ENCODE data around the gene MGLL.

Gene MGLL

GRCh38 chr3:127674101-127674721, 148.1 kb downstream of the MGLL start:
- DNase-seq (ENCODE audit: low read depth) = no peak

GRCh38 chr3:127673191-127674100, 148.9 kb downstream of the MGLL start:
- peak; percentile 41 for DNase-seq (ENCODE audit: low read depth)

- peak; percentile 78 for DNase-seq (ENCODE audit: low read depth)
These were observed 149.7 kb downstream of the MGLL start, which contains the start of gene ABTB1 for GRCh38 chr3:127672429-127673190. Gene ABTB1, plus strand, starts transcription at chr3:127672952. Its CDS starts 74 bp downstream, at chr3:127673026.

- peak; percentile 21 for DNase-seq (ENCODE audit: low read depth)
These were observed 150.5 kb downstream of the MGLL start for GRCh38 chr3:127671523-127672428.

GRCh38 chr3:127670761-127671522, 151.4 kb downstream of the MGLL start:
- no peak for DNase-seq (ENCODE audit: low read depth)

- DNase-seq (ENCODE audit: low read depth) = no peak
These were observed 152.1 kb downstream of the MGLL start for GRCh38 chr3:127670229-127670559.

- DNase-seq (ENCODE audit: low read depth) = no peak
These were observed 152.6 kb downstream of the MGLL start for GRCh38 chr3:127669541-127670228.

GRCh38 chr3:127668906-127669305, 153.4 kb downstream of the MGLL start:
- no peak for DNase-seq (ENCODE audit: low read depth)

- no peak for DNase-seq (ENCODE audit: low read depth)
These were observed 155.1 kb downstream of the MGLL start for GRCh38 chr3:127667119-127667681.

GRCh38 chr3:127666676-127667075, 155.6 kb downstream of the MGLL start:
- DNase-seq (ENCODE audit: low read depth) = no peak

- no peak for DNase-seq (ENCODE audit: low read depth)
These were observed 156.7 kb downstream of the MGLL start for GRCh38 chr3:127665586-127665985.

GRCh38 chr3:127665165-127665564, 157.2 kb downstream of the MGLL start:
- no peak for DNase-seq (ENCODE audit: low read depth)

- no peak for DNase-seq (ENCODE audit: low read depth)
These were observed 159.2 kb downstream of the MGLL start for GRCh38 chr3:127663151-127663550.

GRCh38 chr3:127662001-127662469, 160.3 kb downstream of the MGLL start:
- no peak for DNase-seq (ENCODE audit: low read depth)

GRCh38 chr3:127661600-127661999, 160.7 kb downstream of the MGLL start:
- DNase-seq (ENCODE audit: low read depth) = no peak

- no peak for DNase-seq (ENCODE audit: low read depth)
These were observed 161.6 kb downstream of the MGLL start for GRCh38 chr3:127660621-127661251.

- no peak for DNase-seq (ENCODE audit: low read depth)
These were observed 164.1 kb downstream of the MGLL start for GRCh38 chr3:127658234-127658633.

- DNase-seq (ENCODE audit: low read depth) = no peak
These were observed 165.4 kb downstream of the MGLL start for GRCh38 chr3:127656906-127657305.

GRCh38 chr3:127655641-127656040, 166.7 kb downstream of the MGLL start:
- DNase-seq (ENCODE audit: low read depth) = no peak
